GM13976 (cell line): ENCODE data around the gene CNTNAP2.

ENCODE experiments used
- DNase-seq: peaks from one replicate; pipeline ENCODE4 v3.0.0; 2012; ENCODE audit warnings: low spot score
- in situ Hi-C: fragments of 300-500 bp; cut with MboI; formaldehyde crosslinking; loops from one replicate; pipeline ENCODE4 v1.12.0; 2022; ENCODE audit warnings: low sequenced_read_pairs, mixed read lengths, inconsistent platforms; ENCODE audit not compliant: unreplicated experiment
- TF ChIP-seq, protein P1 (sequence below): IDR thresholded peaks from 2 replicates; pipeline ENCODE4 v1.5.1; 2012; ENCODE audit warnings: borderline replicate concordance, mild to moderate bottlenecking; ENCODE audit not compliant: insufficient read depth; ENCODE audit errors: extremely low read depth, missing control alignments, control extremely low read depth

Gene CNTNAP2

DNA sequence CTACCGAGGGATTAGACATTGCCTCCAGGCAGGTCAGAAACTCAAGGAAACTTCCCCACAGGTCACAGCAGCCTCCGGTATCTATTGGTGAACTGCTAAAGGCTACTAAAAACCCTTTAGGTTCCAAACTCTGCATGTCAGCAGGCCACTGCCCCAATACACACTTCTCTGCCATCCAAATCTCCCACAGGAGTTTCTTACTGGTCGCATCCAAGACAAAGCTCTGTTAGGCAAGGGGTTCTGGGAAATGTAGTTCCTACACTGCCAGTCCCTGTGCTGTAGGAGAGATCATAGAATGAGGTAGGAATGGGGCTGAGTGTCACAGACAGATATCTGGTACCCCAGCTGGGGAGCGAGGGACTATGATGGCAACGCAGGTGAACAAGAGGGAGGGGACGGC is 1717.0 kb downstream of the CNTNAP2 start:
- in situ Hi-C loops = no loop called here

DNA sequence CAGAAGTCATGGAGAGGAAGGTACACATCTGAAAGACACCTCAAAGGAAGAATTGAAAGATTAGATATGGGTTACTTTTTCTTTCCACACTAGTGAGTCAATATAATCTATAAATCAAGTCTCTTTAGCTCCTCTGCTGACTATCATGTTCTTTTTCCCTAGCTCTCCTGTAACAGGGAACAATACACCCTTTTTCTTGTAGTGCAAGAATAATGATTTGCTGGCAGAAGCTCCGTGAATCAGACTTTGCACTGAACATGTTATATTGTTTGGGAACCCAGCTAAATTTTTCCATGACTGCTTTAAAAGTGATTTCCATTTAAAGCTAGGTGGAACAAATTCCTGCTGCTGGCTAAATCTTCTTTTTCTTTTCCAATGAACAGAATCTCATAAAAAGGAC is 1717.4 kb downstream of the CNTNAP2 start:
- in situ Hi-C loops = no loop called here
- TF ChIP-seq, protein P1, sequence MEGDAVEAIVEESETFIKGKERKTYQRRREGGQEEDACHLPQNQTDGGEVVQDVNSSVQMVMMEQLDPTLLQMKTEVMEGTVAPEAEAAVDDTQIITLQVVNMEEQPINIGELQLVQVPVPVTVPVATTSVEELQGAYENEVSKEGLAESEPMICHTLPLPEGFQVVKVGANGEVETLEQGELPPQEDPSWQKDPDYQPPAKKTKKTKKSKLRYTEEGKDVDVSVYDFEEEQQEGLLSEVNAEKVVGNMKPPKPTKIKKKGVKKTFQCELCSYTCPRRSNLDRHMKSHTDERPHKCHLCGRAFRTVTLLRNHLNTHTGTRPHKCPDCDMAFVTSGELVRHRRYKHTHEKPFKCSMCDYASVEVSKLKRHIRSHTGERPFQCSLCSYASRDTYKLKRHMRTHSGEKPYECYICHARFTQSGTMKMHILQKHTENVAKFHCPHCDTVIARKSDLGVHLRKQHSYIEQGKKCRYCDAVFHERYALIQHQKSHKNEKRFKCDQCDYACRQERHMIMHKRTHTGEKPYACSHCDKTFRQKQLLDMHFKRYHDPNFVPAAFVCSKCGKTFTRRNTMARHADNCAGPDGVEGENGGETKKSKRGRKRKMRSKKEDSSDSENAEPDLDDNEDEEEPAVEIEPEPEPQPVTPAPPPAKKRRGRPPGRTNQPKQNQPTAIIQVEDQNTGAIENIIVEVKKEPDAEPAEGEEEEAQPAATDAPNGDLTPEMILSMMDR = no peak
- DNase-seq = no peak

More for the DNA sequence above, 1717.0 kb downstream of the CNTNAP2 start:
- no peak for DNase-seq
- TF ChIP-seq, protein P1 = no peak

DNA sequence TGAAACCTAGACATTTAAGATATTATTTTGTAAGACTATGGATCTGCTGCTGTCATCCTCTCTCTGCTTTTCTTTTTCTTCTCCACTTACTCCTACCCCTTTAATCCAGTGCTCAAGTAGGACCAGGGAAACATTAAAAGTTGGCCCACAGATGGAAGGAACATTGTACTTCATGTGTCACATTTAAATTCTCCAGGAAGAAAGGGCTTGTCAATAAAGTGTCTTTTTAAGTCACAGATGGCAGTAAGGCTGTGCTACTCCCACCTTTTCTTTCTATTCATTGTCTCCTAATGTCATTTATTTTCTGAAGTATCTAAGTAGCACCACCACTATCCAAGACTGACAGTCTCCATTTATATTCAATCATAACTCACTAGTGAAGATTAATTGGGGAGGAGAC is 1736.2 kb downstream of the CNTNAP2 start:
- in situ Hi-C loops = no loop called here
- TF ChIP-seq, protein P1 = no peak
- DNase-seq = no peak

DNA sequence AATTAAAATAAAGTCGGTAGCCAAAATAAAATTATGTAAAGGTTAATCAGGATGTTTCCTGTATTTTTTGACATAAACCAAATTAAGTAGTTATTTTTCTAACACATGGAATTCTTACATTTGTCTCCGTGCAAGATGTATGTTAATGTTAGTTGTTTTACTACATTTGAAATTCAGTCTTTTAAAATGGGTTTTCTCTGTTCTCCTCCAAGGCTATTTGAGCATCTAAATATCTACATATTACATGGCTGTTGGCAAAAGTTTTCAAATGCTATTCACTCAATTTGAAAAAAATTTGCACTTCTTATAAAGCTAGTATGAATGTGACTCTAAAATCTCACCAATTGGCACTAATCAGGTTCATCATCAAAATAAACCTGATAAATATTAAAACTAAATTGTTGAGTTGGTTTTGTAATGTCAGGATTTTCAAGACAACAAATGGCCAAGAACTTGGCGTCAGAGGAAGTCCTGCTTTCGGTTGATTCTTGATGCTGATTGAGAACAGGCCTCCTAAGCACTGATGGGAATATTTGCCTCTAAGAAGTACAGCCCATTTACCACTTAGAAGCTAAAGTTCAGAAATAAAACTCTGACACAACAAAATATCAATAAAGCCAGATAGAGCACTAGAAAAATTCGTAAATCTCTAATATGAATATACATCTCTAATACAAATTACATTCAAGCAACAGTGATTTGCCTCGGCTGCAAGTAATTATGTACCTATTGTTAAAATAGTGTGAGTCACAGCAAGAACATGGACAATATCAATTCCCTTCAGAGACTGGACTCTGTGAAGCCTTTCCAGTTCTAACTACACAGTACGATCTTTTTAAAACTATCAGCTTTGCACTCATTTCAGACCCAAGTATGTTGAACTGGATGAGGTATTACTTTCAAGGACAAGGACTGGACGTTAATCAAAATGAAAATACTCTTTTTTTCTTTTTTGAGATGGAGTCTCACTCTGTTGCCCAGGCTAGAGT is 1740.8 kb downstream of the CNTNAP2 start:
- TF ChIP-seq, protein P1 = no peak
- no peak for DNase-seq
- in situ Hi-C loops = no loop called here

DNA sequence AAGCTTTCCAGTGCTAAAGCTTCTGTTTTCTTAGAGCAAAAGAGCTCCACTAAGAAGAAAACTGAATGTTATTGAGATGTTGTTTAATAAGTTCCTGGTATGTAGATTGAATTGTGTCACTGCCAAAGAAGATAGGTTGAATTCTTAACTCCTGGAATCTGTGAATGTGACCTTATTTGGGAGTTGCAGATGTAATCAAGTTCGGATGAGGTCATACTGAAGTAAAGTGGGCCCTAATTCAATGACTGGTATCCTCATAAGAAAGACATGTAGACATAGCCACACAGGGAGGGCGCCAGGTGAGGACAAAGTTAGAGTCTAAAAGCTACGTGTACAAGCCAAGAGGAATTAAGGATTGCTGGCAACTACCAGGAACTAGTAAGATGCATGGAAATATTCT is 1741.8 kb downstream of the CNTNAP2 start:
- no peak for DNase-seq
- TF ChIP-seq, protein P1 = no peak
- in situ Hi-C loops = no loop called here

DNA sequence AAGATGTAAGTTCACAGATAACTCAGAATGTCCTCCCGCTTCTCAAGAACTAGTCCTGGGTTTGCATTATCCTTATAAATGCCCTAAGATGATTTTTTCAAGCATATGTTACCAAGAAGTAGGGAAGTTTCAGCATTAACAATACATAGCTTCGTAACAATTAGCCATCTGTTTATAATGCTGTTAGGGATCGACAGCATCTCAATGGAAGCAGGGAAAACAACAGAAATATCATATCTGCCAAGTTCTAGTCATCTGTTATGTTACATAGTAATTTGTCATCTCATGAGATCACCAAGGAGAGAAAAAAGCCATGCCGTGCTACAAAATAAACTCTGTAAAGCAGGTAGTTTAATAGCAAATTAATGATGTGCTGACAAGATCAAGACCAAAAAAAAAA is 1742.4 kb downstream of the CNTNAP2 start:
- no peak for DNase-seq
- in situ Hi-C loops = no loop called here
- TF ChIP-seq, protein P1 = no peak
